GM21737 (cell line): ENCODE results near the gene MSMB.
"Not testable (repeated sequence)": the region's sequence is repeated elsewhere in the genome, so short reads cannot be mapped to it uniquely, and the experiment has no call there.

Experiments
- ATAC-seq: cut with Tn5 transposase; IDR thresholded peaks from one replicate; pipeline ENCODE4 v1.9.1; 2021; ENCODE audit warnings: mild to moderate bottlenecking, moderate library complexity; ENCODE audit not compliant: unreplicated experiment

MSMB gene, protein sequence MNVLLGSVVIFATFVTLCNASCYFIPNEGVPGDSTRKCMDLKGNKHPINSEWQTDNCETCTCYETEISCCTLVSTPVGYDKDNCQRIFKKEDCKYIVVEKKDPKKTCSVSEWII

DNA sequence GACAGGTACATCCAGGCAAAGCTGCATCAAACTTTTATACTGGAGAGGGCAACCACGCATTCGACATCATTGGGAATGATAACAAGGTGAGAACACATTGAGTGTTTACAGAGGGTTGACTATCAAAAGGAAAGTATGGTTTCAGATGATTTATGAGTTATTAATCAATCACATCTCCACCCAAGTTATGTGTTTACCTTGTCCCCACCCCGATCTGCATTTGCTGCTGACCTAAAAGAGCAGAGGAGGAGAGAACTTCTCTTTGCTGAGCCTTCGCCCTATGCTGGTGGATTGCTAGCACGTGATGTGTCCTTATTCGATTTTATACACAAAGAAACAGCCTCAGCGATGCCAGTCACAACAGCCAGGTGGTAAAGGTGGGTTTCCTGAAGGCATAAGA lies at the start of gene MSMB:
Gene MSMB, minus strand, starts transcription at position 9 of the 400 bp plus-strand sequence. CDS start 32 bp downstream, outside the sequence.
- ATAC-seq, result no peak

DNA sequence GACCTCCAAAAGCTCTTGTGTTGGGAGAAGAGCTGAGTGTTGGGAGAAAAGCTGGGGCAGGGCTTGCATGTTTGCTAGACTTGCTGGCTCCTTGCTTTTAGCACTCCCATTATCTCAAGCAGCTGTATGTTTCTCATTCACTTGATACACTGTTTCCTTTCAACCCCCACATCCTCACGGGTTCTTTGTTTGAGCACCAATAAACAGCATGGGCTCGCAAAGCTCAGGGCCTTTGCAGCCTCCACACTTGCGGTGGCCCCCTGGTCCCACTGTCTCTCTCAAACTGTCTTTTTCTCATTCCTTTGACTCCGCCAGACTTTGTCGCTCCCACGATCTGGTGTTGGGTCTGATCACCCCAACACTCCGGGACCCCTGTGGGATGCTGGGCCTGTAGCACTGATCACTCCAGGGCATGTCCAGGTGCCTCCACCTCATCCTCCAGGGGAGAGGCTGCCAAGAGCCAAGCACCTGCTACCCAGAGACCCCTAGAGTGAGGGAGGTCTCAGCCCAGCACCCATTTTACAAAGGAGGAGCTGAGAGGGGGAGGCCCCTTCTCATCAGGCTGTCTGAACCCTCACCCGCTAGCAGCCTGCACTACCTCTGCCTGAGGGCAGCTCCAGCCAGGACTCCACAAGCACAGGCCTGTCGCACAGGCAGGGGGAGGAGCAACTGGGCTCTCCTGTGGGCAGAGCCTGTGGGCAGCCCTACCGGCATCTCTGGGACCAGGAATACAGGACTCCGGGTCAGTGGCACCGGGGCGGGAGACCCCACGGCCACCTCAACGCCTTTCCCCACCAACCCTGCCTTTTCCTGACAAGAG lies 49.1 kb upstream of the MSMB start:
- no peak for ATAC-seq

DNA sequence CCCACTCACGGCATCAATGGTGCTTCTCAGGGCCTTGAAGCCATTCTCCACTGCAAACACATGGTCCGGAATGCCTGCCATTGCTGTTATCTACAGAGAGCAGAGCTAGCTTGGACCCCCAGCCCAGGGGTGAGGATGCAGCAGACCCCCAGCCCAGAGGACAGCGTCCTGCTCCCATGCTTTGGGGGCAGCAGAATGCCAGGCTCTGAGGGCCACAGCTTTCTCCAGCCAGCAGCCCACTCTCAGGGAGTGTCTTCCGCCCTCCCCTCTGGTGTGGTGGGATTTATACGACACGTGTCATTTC lies 48.1 kb upstream of the MSMB start:
- ATAC-seq, result no peak

DNA sequence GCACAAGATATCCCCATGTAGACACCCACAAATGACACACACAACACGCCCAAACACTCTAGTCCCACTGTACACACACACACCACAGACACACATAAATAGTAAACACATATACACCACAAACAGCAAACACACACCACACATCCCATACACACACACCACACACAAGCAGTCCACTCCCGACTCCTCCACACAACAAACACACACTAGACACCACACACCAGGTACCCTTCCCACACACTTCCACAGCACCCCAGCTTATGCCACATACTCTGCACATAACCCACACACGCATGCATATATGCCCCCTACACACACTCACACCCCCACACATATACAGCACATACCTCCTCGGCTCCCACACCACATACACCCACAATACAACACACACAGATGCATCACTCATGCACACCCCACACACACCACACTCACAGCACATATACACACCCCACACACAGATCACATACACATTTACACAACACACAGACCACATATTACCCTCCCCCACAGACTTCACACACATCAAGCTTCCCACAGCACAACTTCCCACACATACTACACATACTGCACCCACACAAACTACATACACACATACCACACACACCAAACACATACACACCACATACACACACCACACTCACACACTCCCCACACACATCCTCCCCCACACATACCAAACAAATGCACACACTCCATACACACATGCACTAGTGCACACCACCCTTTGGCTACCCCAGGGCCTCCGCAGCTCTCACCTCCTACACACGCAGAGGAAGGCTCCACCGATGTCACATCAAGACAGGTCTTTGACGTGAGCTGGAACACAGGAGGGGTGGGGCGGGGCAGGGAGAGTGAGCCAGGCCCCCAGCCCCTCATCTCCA lies 47.5 kb upstream of the MSMB start:
- ATAC-seq, result not testable (repeated sequence)

DNA sequence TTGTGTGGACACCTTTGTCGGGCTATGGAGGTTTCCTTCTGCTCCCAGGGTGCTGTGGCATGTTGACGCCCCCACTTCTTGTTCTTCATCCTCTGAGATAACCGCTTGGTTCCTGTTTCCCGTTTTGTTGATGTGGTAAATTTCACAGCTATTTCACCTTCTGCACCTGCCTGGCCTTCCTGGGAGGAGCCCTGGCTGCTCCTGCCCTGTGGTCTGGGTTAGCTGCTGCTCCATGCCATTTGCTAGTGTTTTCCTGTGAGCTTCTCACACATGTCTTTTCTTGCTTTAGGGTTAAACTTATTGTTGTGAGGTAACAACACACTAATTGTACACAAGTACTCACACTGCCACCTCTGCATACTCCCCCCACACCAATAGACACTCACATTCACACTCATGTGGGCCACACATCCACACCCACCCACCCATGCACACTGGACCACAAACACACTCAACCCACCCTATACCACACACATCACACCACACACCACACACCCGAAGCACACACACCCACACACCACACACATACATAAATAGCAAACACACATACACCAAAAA lies 46.5 kb upstream of the MSMB start:
- ATAC-seq, result no peak

DNA sequence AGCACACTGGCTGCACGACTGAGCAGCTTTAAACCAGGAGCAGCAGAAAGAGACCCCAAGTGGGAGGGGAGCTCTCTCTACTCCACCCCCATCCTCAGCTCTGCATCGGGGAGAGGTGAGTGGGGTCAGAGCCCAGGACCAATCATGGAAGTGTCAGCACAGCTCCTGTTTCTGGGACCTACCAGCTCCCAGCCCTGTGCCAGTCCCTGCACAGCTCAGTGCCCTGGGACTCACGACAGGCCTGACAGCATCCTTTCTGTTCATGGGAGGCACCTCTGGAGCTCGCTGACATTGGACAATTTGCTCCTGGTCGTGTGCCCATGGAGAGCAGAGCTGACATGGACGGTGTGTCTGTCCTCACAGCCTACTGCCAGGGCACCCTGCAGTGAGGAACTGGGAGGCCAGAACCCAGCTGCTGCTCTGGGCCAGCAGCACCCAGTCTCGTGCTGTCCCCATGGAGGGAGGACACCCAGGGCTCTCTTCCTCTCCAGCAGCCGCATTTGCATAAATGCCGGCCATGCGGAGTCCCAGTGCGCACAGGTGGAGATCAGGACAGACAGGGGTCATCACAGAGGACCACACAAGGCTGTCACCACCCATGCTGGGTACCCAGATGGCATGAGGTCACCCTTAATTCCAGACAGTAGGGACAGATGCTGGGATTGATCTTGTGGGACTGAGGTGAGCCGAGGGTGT lies 45.9 kb upstream of the MSMB start:
- ATAC-seq, result no peak

DNA sequence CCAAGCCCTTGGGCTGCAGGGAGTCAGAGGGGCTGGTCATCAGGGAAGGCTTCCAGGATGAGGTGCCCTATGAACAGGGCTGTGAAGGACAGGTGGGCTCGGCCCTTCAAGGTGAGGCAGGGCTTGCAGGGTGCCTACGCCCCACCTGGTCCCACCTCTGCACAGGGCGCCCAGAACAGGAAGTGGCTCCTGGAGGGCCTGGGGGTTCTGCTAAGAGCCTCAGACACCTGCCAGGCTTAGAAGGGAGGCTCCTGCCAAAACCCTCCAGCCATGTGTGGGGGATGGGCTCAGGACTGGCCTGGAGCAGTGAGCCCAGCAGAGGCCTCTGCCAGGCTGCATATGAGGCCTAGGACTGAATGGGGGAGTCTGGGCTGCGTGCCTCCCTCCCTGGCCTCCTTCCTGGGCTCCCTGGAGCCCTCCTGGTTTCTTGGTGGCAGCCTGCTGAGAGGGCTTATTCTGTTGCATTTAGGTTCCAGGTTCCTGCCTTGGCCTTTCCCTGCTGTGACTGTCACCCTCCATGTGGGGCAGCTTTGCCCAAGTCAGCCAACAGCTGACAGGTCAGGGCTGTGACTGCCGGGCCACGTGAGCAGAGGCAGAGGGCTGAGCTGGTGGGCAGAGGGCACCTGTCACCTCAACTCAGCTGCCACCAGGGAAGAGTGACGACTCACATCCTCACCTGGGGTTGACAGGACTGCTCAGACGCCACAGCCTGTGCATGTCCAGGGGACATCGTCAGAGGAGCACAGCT lies 45.2 kb upstream of the MSMB start:
- ATAC-seq, result no peak

DNA sequence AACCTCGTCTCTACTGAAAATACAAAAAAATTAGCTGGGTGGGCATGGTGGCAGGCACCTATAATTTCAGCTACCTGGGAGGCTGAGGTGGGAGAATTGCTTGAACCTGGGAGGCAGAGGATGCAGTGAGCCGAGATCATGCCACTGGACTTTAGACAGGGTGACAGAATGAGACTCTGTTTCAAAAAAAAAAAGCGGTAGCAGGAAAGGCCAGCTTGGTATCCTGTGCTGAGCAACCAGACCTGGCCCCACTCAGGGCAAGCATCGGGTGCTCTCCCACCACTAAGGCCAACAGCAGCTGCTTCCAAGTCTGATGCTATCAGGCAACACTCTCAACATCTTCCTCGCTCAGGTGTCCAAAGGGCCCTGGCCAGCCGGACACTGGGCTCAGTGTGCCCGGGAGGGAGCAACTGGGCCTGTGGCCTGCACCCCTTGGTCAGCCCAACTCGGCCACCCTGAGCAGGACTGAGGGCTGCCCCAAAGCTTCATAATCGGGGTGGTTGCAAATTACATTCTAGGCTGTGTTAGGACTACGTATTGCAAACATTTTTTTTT lies 44.3 kb upstream of the MSMB start:
- ATAC-seq, result no peak

DNA sequence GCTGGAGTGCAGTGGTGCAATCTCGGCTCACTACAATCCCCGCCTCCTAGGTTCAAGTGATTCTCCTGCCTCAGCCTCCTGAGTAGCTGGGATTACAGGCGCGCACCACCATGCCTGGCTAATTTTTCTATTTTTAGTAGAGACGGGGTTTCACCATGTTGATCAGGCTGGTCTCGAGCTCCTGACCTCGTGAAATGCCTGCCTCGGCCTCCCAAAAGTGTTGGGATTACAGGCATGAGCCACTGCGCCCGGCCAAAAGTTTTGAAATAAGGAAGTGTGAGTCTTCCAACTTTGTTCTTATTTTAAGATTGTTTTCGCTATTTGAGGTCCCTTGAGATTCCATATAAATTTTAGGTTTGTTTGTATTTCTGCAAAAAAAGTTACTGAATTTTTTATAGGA lies 41.3 kb upstream of the MSMB start:
- ATAC-seq, result not testable (repeated sequence)

DNA sequence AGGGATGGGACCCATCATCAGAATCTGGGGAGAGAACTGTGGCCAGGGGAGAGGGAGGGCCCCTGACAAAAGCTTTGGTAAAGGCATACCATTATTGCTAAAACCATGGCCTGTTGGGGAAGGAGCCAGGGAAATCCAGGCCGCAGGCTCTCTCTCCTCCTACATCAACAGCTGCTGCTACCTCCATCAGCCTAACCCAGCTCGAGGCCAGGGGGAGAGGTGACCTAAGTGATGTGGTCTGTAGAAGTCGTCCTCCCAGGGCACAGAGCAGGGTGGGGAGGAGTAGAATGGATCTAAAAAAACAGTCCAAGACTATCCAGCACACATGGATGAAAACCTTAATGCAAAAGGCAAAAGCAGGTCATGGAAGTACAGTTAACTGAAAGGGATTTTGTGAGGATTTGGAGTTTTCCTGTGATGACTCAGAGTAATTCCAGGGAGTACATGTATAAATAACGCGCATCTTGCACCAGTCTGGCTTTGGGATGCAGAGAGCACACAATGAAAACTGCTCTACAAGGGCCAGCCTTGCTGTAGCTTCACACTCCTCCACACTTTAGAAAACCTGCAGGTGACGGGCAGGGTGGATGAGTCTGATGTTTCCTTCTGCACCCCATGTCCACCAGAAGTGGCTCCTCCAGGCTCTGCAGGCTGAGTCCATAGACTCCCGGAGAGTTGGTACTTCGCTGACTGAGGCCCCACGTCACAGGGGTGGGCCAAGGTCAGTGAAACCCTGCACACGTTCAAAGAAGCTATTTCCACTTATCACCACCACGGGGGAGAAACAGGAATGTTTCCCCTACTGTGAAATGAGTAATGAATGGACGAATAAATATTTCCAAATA lies 38.5 kb upstream of the MSMB start:
- no peak for ATAC-seq

DNA sequence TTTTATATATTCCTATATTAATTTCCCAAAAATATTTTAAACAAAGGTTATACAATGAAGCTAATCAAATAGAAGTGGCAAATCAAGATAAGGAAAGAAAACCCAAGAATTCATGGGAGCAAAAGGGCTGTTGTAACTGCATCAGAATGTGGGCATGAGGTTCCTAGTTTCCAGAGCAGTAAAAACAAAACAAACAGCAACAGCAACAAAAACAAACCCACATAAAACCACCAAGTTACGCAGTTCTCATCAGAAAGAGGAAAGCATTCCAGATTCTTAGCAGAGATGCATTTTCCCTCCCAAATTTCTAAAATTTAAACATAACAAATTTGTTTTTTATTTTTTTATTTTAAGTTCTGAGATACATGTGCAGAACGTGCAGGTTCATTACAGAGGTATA lies 34.8 kb upstream of the MSMB start:
- no peak for ATAC-seq

DNA sequence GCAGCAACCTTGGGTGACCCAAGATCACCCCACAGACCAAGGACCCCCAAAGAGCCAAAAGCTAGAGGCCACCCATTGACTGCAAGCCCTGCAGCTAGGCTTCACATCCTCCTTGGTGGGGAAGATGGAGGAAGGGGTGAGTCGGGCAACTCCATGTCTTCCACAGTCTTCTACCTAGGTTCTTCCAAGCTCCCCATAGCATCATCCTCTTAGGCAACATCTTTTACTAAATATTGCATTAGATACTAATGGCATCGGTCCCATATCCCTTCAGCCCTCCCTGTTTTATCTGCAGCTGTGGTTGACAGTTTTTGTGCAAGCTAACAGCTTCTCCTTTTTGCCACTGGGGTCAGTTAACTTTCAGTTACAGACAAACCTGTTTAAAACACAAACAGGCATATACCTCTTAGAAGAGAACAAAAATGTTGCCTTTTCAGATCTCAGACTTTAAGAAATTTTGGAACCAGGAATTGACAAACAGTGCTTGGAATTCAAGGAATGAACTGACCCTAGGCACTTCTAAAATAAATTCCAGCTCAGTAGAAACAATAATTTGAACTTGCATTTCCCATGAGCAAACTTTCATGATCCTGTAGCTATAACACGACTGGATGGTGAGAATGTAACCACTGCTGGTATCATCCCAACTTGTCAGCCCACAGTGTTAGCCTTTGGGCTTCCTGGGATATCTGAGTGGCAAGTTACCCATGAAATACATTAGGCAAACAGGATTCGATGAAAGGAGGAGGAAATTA lies 33.9 kb upstream of the MSMB start:
- no peak for ATAC-seq

DNA sequence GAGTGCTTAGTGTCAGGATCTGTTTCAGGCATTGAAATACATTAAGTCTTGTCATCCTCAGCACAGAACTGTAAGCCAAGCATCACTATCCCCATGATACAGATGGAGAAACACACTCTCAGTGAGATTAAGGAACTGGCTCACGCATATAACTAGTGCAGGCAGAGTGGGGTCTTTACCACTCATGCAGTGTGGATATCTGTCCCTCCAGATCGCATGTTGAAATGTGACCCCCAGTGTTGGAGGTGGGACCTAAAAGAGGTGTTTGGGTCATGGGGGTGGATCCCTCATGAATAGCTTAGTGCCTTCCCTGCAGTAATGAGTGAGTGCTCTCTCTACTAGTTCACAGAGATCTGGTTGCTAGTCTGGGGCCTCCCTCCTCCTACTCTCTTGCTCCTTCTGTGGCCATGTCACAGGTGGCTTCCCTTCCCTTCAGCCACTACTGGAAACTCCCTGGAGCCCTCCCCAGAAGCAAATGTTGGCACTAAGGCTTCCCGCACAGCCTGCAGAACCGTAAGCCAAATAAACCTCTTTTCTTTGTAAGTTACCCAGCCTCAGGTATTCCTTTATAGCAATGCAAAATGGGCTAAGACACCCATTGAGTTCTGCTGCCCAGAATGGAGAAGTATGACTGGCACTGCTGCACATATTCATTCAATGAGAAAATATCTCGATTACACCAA lies 31.8 kb upstream of the MSMB start:
- no peak for ATAC-seq

DNA sequence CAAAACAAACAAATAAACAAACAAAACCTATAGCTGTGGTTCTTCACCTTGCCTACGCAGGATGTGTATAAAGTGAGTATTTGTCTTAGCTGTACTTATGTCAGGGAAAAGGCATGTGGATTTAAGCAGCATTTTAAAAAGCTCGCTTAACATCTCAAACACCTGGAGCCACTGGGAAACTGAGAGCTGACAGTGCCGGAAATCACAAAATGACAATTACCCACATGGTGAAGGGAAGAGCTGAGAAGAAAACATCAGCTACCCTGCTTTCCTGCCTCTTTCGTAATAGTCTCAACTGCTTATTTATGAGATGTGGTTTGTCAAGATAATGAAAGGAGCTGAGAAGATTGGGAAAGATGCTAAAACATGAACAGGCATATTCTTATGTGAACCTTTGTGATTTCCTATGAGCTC lies 31.1 kb upstream of the MSMB start:
- ATAC-seq, result no peak

DNA sequence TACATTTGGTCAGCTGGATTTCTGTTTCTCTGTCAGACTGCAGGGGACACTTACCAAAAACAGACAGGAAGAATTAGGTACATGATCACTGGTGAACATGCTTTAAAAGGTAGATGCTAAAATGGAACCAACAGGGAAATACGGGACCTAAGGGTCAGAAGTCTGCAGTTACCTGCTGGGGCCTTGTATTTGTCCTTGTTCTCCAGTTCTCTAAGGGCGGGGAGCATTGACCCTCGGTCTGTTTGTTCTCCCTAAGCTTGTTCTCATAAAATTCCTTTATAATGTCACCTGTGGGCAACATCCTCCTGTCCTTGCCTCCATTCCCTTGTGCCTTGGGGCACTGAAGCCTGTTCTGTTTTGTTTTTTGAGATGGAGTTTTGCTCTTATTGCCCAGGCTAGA lies 29.8 kb upstream of the MSMB start:
- no peak for ATAC-seq

DNA sequence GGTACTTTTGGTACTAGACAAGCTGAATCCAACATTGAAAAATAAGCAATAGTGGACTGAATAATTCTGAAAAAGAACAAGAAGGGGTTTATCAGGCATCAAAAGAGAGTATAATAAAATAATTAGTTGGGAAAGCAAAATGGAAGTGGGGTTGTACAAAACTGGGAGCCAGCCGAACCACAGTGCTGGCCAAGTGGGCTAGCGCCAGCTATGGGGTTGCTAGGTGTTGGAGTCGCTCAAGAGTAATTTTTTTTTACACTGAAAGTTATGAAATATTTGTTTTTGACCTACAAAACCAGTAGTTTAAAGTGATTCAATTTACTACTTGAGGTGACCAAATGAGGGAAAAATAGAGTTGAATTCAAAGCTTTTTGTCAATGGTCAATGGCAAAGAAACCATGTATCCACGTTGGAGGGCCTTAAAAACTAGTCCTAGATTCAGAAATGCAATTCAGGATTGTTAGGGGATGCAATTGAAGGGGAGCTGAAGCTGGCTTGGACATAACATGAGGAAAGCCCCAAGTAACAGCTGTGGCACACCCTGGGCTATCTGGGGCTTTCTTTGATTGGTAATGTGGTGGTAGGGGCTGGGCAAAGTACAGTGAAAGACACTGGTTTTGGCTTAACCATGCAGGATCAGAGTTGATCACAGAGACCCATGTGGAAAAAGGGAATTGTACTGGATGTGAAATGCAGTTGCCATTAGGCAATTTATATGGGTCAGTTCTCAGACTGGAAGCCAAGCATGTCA lies 28.3 kb upstream of the MSMB start:
- ATAC-seq, result no peak

DNA sequence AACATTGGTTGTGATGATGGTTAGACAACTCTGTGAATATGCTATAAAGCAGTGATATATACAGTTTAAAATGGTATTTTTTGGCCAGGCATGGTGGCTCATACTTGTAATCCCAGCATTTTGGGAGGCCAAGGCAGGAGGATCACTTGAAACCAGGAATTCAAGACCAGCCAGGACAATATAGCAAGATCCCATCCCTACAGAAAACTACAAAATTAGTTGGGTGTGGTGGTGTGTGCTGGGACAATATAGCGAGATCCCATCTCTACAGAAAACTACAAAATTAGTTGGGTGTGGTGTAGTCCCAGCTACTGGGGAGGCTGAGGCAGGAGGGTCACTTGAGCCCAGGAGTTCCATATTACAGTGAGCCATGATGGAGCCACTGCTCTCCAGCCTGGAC lies 27.5 kb upstream of the MSMB start:
- ATAC-seq, result no peak
